Kidney capillary endothelial cell (primary cell): ENCODE data around the gene LRIG1.

Source experiments
- DNase-seq: peaks from one replicate; pipeline ENCODE4 v3.0.0-alpha.2; 2018; ENCODE audit warnings: low spot score

The LRIG1 gene

DNA sequence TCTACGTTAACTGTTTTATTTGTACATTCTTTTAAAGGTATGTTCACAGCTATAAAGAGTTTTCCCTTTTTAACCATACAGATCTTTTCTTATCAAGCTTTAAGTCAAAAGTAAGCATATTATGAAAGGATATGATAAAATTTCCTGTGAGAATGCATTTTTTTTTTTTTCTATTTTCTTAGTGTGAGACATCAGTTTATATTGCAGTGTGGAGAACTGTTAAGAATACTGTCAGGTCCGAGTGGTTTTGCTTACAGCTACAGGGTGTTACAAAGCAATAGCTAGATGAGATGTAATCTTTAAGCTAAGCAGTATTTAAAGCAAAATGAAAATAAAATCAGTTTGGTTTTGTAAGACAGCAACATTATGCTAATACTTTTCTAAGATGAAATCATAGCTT lies 146.8 kb downstream of the LRIG1 start:
- no peak for DNase-seq

DNA sequence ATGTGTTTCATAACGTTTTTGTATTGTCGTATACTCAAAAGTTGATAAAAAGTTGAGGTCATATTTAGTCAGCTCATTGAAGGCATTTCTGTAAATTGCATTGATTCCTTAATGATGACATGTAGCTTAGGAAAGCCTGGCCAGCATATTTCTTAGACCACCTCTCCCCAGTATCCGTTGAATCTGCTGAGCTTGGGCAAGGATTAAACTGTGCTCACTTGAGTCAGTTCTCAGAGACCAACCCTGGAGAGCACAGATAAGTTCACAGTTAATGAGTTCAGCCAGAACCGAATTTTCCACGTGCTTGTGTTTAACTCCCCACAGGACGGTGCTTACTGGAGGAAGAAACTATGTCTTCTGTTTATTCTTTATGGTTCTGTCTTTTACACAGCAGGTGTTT lies 147.3 kb downstream of the LRIG1 start:
- DNase-seq, result no peak

GRCh38 chr3:66353039-66353438 lies 147.8 kb downstream of the LRIG1 start:
- no peak for DNase-seq

DNA sequence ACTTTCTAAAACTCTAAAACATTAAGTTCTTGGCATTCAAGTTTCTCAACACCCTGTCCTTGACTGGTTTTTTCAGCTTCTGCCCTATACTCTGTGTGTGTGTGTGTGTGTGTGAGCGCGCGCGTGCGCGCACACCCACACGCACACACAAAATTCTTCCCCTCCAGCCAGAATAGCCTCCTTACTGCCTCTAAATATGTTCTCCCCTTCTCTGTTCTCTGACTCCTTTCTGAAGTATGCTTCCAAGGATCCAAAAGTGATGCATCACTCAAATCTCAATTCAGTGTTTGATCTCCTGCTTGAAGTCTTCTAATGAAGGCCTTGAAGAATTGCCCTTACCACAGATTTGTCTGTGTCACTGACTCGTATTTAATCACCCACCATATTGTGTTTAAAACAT lies 150.2 kb downstream of the LRIG1 start:
- no peak for DNase-seq

DNA sequence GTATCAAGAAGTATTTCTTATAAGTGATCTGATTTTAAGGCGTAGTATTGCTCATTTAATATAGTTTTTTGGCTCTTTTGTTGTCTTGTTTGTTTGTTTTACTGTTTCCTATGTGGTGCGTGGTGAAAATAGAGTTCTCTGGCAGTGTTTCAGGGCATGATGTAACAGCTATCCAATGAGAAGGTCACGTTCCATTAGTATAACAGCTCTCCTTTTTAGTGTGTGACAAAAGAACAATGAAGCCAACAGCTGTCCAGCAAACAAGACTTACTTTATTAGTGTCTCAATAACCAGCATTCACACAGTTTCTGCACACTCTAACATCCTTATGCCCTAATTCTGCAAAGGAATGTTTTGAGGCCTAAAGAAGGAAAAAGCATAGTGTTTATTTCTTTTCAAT lies 152.1 kb downstream of the LRIG1 start:
- no peak for DNase-seq

DNA sequence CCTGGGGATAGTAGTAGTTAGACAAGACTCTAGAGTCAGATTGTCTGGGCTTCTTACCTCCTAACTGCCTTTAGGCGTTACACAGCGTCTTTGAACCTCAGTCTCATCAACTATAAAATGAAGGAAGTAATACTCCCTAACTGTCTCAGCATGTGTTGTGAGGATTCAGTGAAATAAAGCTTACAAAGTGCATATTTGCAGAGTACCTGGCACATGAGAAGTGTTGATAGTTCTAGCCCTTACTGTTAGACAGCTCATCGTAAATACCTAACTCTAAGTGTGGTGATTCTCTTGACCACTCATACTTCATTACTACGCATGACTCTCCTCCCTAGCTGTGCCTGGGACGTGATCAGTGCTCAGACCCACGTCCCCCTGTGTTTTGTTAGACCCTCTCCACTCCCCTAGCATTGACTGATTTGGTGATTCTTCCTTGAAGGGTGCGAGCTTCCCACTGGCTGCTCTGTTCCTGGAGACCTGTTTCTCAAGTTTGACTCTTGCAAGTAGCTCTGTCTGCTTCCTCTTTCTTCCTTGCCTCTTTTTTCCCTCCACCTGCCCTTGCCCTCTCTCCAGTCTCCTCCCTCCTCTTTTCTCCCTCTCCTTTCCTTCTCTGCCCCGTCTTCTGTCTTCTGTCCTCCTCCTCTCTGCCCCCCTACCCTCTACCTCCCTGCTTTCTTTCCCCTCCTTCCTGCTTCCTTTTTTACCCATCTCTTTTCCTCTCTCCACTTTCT lies 155.8 kb downstream of the LRIG1 start:
- DNase-seq, result no peak

- DNase-seq, result no peak
Measured at GRCh38 chr3:66344391-66344811, 156.4 kb downstream of the LRIG1 start.

DNA sequence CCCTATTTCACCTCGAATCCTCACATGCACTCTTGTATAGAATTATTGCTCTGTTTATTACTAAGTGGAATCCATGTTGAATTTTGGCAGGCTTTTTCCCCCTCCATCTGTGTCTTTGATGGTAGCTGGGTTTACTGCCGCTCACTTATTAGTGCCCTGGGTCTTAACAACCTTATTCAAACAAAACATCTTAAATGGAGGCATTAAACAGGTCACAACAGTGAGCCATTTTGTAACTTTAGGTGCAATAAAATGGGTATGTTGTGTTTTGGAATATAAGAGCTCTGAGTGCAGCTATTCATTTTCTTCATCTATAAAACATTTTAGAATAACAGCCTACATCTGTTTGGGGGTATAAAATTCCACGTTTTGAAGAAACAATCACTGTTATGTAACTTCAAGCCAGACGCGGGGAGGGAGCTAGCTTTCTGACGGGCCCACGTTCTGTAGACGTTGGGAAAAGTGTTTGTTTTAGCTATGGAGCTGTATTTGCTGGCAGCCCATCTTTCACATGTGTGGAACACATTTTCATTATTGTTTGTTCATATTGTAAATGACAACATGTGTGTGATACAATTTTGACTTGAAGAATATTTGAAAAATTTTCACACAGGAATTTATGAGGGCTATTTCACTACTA lies 158.0 kb downstream of the LRIG1 start:
- DNase-seq, result no peak

- DNase-seq, result no peak
Measured at GRCh38 chr3:66338927-66339326, 161.9 kb downstream of the LRIG1 start.

DNA sequence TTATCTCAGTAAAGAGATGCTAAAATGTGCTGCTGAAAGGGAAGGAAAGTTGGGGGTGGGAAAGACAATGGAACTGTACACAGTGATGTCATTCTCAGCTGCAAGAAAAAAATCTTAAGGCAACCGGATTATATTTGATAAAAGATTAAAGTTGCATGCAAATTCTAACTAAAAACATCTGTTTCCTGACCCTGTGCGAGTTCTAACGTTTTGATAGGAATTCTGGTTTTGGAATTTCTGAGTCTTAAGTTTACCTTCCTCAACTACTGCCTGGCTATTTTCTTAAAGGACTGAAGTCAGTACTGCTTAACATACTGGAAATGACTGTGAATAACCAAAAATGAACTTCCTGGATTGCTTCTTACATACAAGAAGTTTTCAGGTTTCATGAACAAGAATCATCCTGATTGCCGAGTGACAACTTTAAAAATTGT lies 164.5 kb downstream of the LRIG1 start:
- peak; percentile 46 for DNase-seq

- no peak for DNase-seq
Measured at GRCh38 chr3:66335671-66336070, 165.2 kb downstream of the LRIG1 start.
